Measurements from ENCODE around the gene AGXT.

The AGXT gene

GRCh38 chr2:240869109-240869955 is 708 bp downstream of the AGXT start:
- no peak overlapping the region for H2AFZ ChIP-seq (ENCODE audit: low read depth, low read length)
- no peak overlapping the region for H3K4me3 ChIP-seq (ENCODE audit: low read length)
- no peaks in the 10 kb centered on the region for H3K4me1 ChIP-seq (ENCODE audit: low read length)
- H3K9me3 ChIP-seq (ENCODE audit: insufficient read depth, low read length): no peaks in the 10 kb centered on the region
- no peaks in the 10 kb centered on the region for H4K20me1 ChIP-seq (ENCODE audit: insufficient read depth, low read length)
- H3K36me3 ChIP-seq (replicated peaks; ENCODE audit: low read depth, low read length): no peaks in the 10 kb centered on the region
- H3K27me3 ChIP-seq (ENCODE audit: low read depth, low read length): no peaks in the 10 kb centered on the region; the same call in 1 of the 2 replicates
- H3K4me2 ChIP-seq (ENCODE audit: low read length): no peak overlapping the region
- TF ChIP-seq EZH2phosphoT487 (IDR thresholded peaks at IDR 0.05; ENCODE audit: low read depth): no peak
- no peak for TF ChIP-seq CTCF (IDR thresholded peaks at IDR 0.05; ENCODE audit: low read depth, low read length)
- H3K79me2 ChIP-seq (ENCODE audit: low read length): no peaks in the 10 kb centered on the region
- no peak overlapping the region for H3K27ac ChIP-seq (ENCODE audit: low read length)
- no peak overlapping the region for H3K9ac ChIP-seq (ENCODE audit: low read length)

- Histone ChIP-seq H3K4me3 (ENCODE audit: low read length) (no peak overlapping the region), H2AFZ (ENCODE audit: low read depth, low read length) (no peak overlapping the region), H3K36me3 (replicated peaks; ENCODE audit: low read depth, low read length) (no peaks in the 10 kb centered on the region), H3K27me3 (ENCODE audit: low read depth, low read length) (no peaks in the 10 kb centered on the region), H3K9ac (ENCODE audit: low read length) (no peak overlapping the region), H3K4me2 (ENCODE audit: low read length) (no peak overlapping the region), H3K27ac (ENCODE audit: low read length) (no peak overlapping the region), H3K79me2 (ENCODE audit: low read length) (no peaks in the 10 kb centered on the region), H3K4me1 (ENCODE audit: low read length) (no peaks in the 10 kb centered on the region), H3K9me3 (ENCODE audit: insufficient read depth, low read length) (no peaks in the 10 kb centered on the region), H4K20me1 (ENCODE audit: insufficient read depth, low read length) (no peaks in the 10 kb centered on the region)
- TF ChIP-seq CTCF (IDR thresholded peaks at IDR 0.05; ENCODE audit: low read depth, low read length): no peak
- TF ChIP-seq EZH2phosphoT487 (IDR thresholded peaks at IDR 0.05; ENCODE audit: low read depth): no peak
Observed at GRCh38 chr2:240869956-240870875, 1.6 kb downstream of the AGXT start.

GRCh38 chr2:240871071-240871958 is 2.7 kb downstream of the AGXT start:
- Histone ChIP-seq H3K9ac (ENCODE audit: low read length) (no peak overlapping the region), H3K79me2 (ENCODE audit: low read length) (no peaks in the 10 kb centered on the region), H3K4me3 (ENCODE audit: low read length) (no peak overlapping the region), H2AFZ (ENCODE audit: low read depth, low read length) (no peak overlapping the region), H3K4me2 (ENCODE audit: low read length) (no peak overlapping the region), H3K27ac (ENCODE audit: low read length) (no peak overlapping the region), H4K20me1 (ENCODE audit: insufficient read depth, low read length) (no peaks in the 10 kb centered on the region), H3K4me1 (ENCODE audit: low read length) (no peaks in the 10 kb centered on the region), H3K9me3 (ENCODE audit: insufficient read depth, low read length) (no peaks in the 10 kb centered on the region), H3K27me3 (ENCODE audit: low read depth, low read length) (no peaks in the 10 kb centered on the region), H3K36me3 (replicated peaks; ENCODE audit: low read depth, low read length) (no peaks in the 10 kb centered on the region)
- TF ChIP-seq CTCF (IDR thresholded peaks at IDR 0.05; ENCODE audit: low read depth, low read length) (no peak), EZH2phosphoT487 (IDR thresholded peaks at IDR 0.05; ENCODE audit: low read depth) (no peak)
